H1 (cell line): ENCODE measurements around the gene NDUFB11. TPM values are rescaled to one million over a fixed set of nuclear protein-coding genes. Genes with fewer than 3 reads are reported as not detected.

Experiments
- HDAC6 ChIP-seq: IDR thresholded peaks from one replicate; pipeline ENCODE4 v1.7.1; 2012; ENCODE audit warnings: low read depth, mild to moderate bottlenecking, inconsistent platforms, low read length, moderate library complexity
- NANOG ChIP-seq: IDR thresholded peaks from 2 replicates; pipeline ENCODE4 v1.6.1; 2011; ENCODE audit warnings: low read length, low read depth, mild to moderate bottlenecking, inconsistent platforms; ENCODE audit not compliant: insufficient read depth, poor library complexity, severe bottlenecking
- RAD21 ChIP-seq, 2 experiments: IDR thresholded peaks in 1 of 2; conservative IDR thresholded peaks in 1 of 2; 2 replicates each; pipeline ENCODE4 v1.6.1; 2011; ENCODE audit warnings: low read depth in 2 of 2, low read length in 2 of 2, improper control_type of control experiment in 1 of 2, inconsistent platforms in 1 of 2, mild to moderate bottlenecking in 1 of 2, moderate library complexity in 1 of 2
- SP1 ChIP-seq: IDR thresholded peaks from 2 replicates; pipeline ENCODE4 v1.6.1; 2011; ENCODE audit warnings: low read depth, low read length
- TBP ChIP-seq: IDR thresholded peaks from 2 replicates; pipeline ENCODE4 v1.6.1; 2011; ENCODE audit warnings: low read depth, low read length, improper control_type of control experiment
- polyA plus RNA-seq, 7 experiments: library from polyadenylated mRNA; depleted of rRNA in 3 of 7; stranded (reverse) in 5 of 7; unstranded in 2 of 7; fragments of >200 nt in 5 of 7; fragments of 200-250 nt in 2 of 7; gene quantifications; 1 replicate in 5 of 7; 2 replicates in 1 of 7; 4 replicates in 1 of 7; pipeline versions ENCODE4 v1.2.1 to v1.2.3, GENCODE V29; 2011 to 2013; ENCODE audit warnings: missing spikeins in 2 of 7, mixed read lengths in 2 of 7
- total RNA-seq: library from RNA; stranded (reverse); fragmentation: NEBNext Ultra II Directional; extraction: Animal tissue kit (Norgen Biotek cat#: 25700); gene quantifications from 2 replicates; pipeline ENCODE4 v1.2.1, GENCODE V29; 2021

The NDUFB11 gene
- total and polyA plus RNA-seq, 2 of the 8 experiments (the other 6 are each of a cell fraction or from before 2014, with no cell fraction given), result 120 to 131 TPM

- TF ChIP-seq HDAC6 (no peak), TBP (no peak), RAD21 (IDR thresholded peaks at IDR 0.05 in 1 of 2, conservative IDR thresholded peaks at IDR 0.05 in 1 of 2; ENCODE audit: low read depth in 2 of 2, low read length in 2 of 2) (no peak), SP1 (no peak), NANOG (no peak)
Observed at GRCh38 chrX:47164420-47164819, 19.9 kb upstream of the NDUFB11 start (continued).
